Epidermal melanocyte (primary cell): ENCODE data around the gene VEGFC.

Experiments used
- DNase-seq: peaks from one replicate; pipeline ENCODE4 v3.0.0; 2011; ENCODE audit warnings: low spot score; ENCODE audit not compliant: insufficient read length

Gene VEGFC

GRCh38 chr4:176708771-176709311, 83.9 kb downstream of the VEGFC start:
- no peak for DNase-seq

DNA sequence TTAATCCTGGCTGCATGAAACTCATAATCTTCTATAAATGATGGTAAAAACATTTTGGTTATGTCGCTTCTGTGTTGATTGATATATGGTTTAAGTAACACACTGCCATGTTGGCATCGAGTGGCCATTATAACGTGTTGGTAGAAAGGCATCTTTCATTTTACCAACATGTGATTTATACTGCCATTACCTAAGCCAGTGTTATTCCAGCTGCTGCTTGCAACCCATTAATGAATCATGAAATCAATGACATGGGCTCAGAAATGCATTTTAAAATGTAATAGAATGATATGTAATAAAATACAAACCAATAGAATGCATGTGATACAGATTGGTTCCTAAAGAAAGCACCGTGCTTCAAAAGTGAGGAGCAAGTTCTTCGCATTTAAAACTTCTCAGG, 102.0 kb downstream of the VEGFC start:
- no peak for DNase-seq

- no peak for DNase-seq
These were observed 112.0 kb downstream of the VEGFC start for GRCh38 chr4:176680668-176681180.

DNA sequence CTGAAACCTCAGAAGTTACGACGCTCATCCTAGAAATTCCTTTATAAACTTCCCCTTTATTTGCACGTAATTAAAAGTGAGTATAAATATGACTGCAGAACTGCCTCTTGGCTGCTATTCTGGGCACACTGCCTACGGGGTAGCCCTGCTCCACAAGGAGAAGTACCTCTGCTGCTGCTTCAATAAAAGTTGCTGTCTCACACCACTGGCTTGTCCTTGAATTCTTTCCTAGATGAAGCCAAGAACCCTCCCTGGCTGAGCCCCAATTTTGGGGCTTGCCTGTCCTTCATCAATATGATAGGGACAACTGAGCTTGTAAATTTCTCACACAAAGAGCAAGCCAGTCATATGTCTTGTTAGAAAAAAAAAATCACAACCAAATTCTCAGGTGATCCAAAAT, 115.8 kb downstream of the VEGFC start:
- DNase-seq, result no peak

DNA sequence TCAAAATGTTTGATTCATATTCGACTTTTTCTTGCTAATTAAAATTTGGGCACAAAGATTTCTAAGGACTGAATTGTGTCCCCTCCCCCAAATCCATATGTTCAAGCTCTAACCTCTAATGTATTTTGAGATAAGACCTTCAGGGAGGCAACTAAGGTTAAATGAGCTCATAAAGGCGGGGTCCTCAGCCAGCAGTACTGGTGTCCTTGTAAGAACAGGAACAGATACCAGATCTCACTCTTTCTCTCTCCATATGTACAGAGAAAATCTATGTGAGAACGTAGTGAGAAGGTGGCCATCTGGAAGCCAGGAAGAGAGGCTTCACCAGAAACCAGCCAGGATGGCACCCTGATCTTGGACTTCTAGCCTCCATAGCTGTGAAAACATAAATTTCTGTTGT, 116.9 kb downstream of the VEGFC start:
- DNase-seq, result no peak

DNA sequence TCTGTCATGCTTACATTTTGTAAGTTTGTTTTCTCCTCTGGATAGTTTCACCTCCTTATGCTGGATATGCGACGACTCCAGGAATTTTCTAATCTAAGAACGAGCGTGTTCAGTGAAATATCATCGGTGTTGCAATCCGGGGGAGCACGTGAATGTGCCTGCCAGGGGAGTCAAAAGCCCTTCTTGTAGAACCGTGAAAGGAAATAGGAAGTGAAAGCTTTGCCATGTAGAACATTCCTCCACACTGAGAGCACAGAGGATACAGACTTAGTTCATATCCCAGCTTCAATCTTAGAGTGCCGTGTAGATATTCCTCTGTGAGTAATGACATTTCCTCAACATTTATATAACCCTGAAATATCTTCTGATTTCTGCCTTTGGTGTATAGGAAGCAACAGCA, 121.2 kb downstream of the VEGFC start:
- DNase-seq, result no peak

DNA sequence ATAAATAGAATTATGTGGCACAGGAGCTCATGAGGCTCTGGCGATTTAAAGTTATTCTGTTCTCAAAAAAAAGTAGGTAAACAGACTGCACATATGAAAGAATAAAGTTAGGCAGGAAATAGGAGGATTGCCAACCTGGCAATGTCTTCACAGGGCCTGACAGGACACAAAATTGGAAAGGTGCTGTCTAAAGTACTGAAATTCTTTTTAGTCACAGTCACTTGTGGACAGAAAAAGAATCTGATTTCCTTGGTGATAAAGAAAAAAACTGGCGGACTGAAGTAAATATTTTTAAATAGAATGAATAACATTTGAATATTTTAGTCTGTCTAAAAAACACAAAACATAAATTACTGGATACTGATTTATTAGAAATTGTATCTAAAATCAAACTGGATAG, 124.4 kb downstream of the VEGFC start:
- DNase-seq, result no peak

DNA sequence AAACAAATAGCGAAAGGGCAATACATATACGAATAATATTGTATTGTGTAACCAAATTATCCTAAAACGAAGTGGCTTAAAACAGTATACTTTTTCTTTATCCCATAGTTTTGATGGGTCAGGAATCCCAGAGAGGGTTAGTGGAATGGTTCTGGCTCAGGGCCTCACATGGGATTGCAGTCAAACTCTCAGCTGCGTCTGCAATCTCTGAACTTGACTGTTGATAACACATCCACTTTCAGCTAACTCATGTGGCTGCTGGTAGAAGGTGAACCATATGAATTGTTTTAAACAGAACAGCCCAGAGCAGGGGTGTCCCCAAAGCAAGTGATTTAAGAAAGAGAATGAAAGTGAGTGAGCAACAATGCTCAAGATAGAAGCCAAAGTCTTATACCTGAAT, 127.8 kb downstream of the VEGFC start:
- no peak for DNase-seq

DNA sequence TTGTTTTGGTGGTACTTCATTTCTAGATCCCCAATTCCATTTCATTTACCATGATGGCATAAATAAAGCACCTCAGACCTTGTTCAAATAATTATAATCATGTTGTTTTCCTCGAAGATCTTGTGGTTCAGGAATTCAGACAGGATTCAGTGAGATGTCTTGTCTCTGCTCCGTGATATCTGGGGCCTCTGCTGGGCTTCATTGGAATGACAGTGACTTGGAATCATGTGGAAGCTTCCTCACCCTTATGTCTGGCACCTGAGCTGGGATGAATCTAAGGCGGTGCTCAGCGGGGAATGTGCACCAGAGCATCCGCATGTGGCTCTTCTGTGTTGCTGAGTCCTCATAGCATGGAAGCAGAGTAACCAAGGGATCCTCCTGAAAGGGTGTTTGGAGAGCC, 132.2 kb downstream of the VEGFC start:
- no peak for DNase-seq

GRCh38 chr4:176656108-176656507, 136.6 kb downstream of the VEGFC start:
- no peak for DNase-seq

DNA sequence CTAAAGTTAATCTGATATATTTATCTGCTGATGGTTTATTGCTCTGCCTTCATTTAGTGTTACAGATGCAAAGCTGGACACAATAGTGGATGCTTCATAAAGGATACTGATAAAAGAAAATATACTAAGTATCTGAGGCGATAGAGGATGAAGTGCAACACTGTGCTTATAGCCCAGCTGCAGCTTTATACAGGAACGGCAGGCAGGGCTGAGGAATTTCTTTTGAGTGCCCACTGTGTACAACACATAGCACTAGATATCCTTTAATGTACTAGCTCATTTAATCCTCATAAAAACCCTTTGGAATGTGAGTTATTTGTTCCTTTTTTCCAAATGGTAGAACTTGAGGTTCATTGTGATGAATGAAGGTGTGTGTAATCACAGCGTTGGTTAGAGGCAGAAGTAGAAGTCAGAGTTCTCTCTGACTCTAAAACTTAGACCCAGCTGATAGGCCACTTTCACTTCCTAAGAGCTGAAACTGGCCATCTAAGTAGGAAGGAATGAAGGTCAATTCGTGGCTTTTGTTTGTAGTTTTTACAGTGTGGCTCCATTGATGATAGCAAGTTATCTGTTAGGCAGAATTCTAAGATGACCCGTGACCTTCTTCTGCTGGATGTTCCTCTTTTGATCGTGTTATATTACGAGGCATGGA, 138.0 kb downstream of the VEGFC start:
- no peak for DNase-seq

DNA sequence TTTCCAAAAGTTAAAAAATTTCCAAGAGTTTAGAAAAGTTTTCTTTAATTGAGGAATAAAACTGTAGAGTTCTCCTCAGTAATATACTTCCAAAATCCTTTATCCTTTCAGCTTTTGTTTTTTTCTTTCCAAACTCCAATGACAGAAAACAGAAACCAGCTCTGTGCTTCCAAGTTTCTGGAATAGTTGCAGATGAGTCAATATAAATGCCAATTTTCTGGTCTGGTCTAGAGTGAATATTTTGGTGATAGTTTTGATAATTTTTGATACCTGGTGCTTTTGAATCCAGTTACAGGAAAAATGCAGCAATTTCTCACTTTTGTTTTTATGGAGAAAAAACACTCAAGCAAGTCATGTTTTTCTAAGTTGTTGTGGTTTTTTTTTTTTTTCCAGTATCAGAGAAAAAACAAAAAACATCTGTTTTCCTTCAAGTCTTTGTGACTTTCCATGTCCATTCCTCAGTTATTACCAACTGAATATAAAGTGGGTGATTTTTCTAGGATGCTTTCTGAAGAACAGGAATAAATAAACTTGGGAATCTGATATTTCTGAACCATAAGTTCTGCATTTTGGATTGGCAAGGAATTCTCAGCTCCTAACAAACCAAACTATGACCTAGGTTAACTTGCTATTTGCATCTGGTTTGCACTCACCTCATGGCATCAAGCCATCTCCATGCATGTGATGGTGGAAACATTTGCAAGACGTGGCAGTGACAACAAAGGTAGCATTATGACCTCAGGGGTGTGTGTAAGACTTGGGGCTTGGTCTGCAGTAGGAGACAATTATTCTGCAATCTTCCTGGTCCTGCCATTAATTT, 139.1 kb downstream of the VEGFC start:
- no peak for DNase-seq

DNA sequence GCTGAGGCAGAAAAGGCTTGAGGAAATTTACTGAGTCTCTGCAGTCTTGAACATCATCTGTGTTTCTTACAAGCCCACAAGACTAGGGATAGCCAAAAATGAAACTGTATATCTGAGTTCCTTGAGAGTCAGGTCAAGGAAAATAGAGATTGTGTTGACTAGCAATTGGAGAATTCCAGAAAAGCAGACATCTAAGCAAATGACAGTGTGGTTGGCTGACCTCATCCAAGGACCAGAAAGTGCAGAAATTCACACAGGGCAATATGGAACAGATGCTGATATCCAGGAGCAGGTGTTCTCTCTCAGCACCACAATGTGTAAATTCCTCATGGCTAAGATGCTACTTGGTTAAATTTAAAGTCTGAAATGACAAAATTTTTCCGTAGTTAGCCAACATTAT, 146.4 kb downstream of the VEGFC start:
- no peak for DNase-seq

- DNase-seq, result no peak
These were observed 147.3 kb downstream of the VEGFC start for GRCh38 chr4:176645246-176645960.

- no peak for DNase-seq
These were observed 150.2 kb downstream of the VEGFC start for GRCh38 chr4:176642472-176642871.

DNA sequence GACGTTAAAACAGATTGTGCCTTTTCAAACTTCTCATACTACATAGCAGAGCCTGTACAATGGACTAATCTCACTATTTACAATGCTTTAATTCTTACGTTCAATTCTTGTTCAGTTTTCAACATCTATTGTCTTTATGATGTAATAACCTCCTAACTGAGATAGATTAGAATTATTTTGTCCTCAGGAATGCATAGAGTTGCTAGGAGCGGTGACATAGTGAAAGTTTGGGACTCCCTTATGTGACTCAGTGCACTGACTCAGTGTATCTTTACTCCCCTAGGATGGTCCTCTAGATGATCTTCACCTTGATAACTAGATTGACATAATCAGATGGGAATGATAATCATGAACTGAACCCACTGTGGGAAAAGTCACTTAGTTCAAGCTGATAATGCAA, 151.5 kb downstream of the VEGFC start:
- DNase-seq, result no peak

DNA sequence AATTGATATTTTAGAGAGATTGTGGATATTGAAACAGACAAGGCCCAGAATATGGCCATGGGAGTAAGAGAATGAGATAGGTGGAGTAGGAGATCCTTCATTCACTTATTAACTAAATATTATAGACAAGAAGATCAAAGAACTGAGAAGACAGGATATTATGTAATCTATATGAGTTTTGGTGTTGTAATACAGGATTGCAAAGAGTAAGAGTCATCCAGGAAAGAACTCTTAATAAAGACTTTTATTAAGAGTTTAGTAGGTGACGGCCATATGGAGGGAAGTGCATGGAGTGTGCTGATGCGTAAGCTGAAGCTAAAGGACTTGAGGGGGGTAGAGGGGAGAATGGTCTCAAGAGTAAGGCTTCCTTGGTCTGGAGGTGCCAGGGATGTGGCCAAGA, 153.7 kb downstream of the VEGFC start:
- DNase-seq, result no peak

DNA sequence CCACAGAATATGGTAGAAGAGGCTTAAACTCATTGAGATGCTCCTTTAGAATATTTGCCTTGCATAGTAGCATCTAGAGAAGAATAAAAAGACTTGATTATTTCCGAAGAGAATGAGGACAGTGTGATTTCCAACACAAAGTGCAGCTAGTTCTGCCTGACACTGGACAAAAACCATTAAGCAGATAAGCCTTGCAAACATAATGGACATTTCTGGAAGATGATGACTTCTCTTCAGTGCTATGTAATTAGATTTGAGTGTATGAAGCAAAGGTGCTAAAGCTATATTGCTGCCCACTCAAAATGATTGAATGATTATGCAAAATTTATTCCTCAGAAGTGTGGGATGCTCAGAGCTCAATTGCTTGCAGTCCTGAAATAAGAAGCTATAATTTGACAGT, 156.4 kb downstream of the VEGFC start:
- no peak for DNase-seq

GRCh38 chr4:176635372-176636261, 157.1 kb downstream of the VEGFC start:
- no peak for DNase-seq
